GM12872 (cell line): Measurements from ENCODE around the gene MUSK.

Experiments used
- CTCF ChIP-seq: IDR thresholded peaks from 3 replicates; pipeline ENCODE4 v1.5.1; 2011; ENCODE audit warnings: low read depth, mild to moderate bottlenecking, low read length, moderate library complexity; ENCODE audit not compliant: insufficient read depth

Gene MUSK

GRCh38 chr9:110764006-110764405, 95.4 kb downstream of the MUSK start:
- TF ChIP-seq CTCF: no peak

- TF ChIP-seq CTCF: no peak
Measured at GRCh38 chr9:110765926-110766325, 97.3 kb downstream of the MUSK start.

GRCh38 chr9:110767559-110768063, 99.0 kb downstream of the MUSK start:
- no peak for TF ChIP-seq CTCF

GRCh38 chr9:110768886-110769285, 100.3 kb downstream of the MUSK start:
- TF ChIP-seq CTCF: no peak

GRCh38 chr9:110769667-110770066, 101.1 kb downstream of the MUSK start:
- TF ChIP-seq CTCF: no peak

- TF ChIP-seq CTCF: no peak
Measured at GRCh38 chr9:110775724-110776123, 107.1 kb downstream of the MUSK start.

GRCh38 chr9:110776221-110776620, 107.6 kb downstream of the MUSK start:
- no peak for TF ChIP-seq CTCF

- no peak for TF ChIP-seq CTCF
Measured at GRCh38 chr9:110777196-110777875, 108.7 kb downstream of the MUSK start.
